Hematopoietic multipotent progenitor cell treated with erythropoietin and hydrocortisone succinate and interleukin-3 and kit ligand, for 15 days (in vitro differentiated cells): ENCODE measurements around the gene NACA2.
"Not testable (repeated sequence)": the region's sequence is repeated elsewhere in the genome, so short reads cannot be mapped to it uniquely, and the experiment has no call there.

ENCODE experiments used
- DNase-seq: peaks from one replicate; pipeline ENCODE4 v3.0.0-alpha.2; 2015; ENCODE audit warnings: low spot score

The NACA2 gene

GRCh38 chr17:61599608-61600007 lies 8.6 kb upstream of the NACA2 start:
- DNase-seq = no peak

- DNase-seq = no peak
Observed at GRCh38 chr17:61598014-61598413, 7.0 kb upstream of the NACA2 start.

- DNase-seq = no peak
Observed at GRCh38 chr17:61597607-61598006, 6.6 kb upstream of the NACA2 start.

GRCh38 chr17:61595418-61596186 lies 4.6 kb upstream of the NACA2 start:
- no peak for DNase-seq

GRCh38 chr17:61594294-61594825 lies 3.3 kb upstream of the NACA2 start:
- no peak for DNase-seq

GRCh38 chr17:61593426-61593825 lies 2.4 kb upstream of the NACA2 start:
- no peak for DNase-seq

GRCh38 chr17:61591930-61592329 lies 911 bp upstream of the NACA2 start:
- no peak for DNase-seq

GRCh38 chr17:61589990-61590389 lies 1.0 kb downstream of the NACA2 start:
- no peak for DNase-seq

- no peak for DNase-seq
Observed at GRCh38 chr17:61587807-61588660, 3.0 kb downstream of the NACA2 start.

GRCh38 chr17:61587242-61587641 lies 3.8 kb downstream of the NACA2 start:
- no peak for DNase-seq

- not testable (repeated sequence) for DNase-seq
Observed at GRCh38 chr17:61586622-61587021, 4.4 kb downstream of the NACA2 start.

GRCh38 chr17:61586031-61586566 lies 4.9 kb downstream of the NACA2 start:
- no peak for DNase-seq

- no peak for DNase-seq
Observed at GRCh38 chr17:61584866-61585265, 6.2 kb downstream of the NACA2 start.

- DNase-seq = no peak
Observed at GRCh38 chr17:61584266-61584665, 6.8 kb downstream of the NACA2 start.

- DNase-seq = no peak
Observed at GRCh38 chr17:61583660-61584264, 7.3 kb downstream of the NACA2 start.

- no peak for DNase-seq
Observed at GRCh38 chr17:61583242-61583641, 7.8 kb downstream of the NACA2 start.

GRCh38 chr17:61582593-61582992 lies 8.4 kb downstream of the NACA2 start:
- DNase-seq = no peak

- no peak for DNase-seq
Observed at GRCh38 chr17:61581611-61582349, 9.2 kb downstream of the NACA2 start.

- no peak for DNase-seq
Observed at GRCh38 chr17:61580502-61580901, 10.5 kb downstream of the NACA2 start.

- DNase-seq = no peak
Observed at GRCh38 chr17:61579961-61580360, 11.1 kb downstream of the NACA2 start.

- DNase-seq = no peak
Observed at GRCh38 chr17:61579347-61579746, 11.7 kb downstream of the NACA2 start.

GRCh38 chr17:61578645-61579044 lies 12.4 kb downstream of the NACA2 start:
- no peak for DNase-seq
